ENCODE measurements around the gene TRIM32.

TRIM32 gene

DNA sequence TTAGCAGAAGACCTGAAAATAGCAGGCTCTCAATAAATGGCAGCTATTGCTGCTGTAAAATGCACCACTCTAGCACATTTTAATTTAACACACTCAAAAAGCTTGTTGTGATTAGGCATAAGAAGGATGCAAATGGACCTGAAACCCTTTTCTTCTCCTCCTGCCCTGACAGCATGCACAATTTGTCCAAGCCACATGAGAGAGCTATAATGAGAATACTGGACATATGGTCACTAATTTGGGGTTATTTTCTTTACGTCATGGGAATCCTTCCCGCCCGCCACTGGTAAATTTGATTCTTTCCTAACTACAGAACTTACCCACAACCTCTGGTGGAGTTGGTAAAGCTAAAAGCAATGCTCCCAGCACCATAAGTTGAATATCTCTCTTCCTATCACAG is 62.1 kb downstream of the TRIM32 start:
- Histone ChIP-seq H3K36me3 (ENCODE audit: insufficient read depth, low read length) (no peaks in the 10 kb centered on the region), H4K20me1 (ENCODE audit: insufficient read depth, low read length) (no peaks in the 10 kb centered on the region), H3K4me2 (ENCODE audit: low read length) (no peak overlapping the region), H3K27me3 (ENCODE audit: insufficient read depth, low read length) (no peaks in the 10 kb centered on the region), H3K27ac (ENCODE audit: low read depth, low read length, poor library complexity, severe bottlenecking) (no peak overlapping the region), H3K9me3 (ENCODE audit: low read length) (no peaks in the 10 kb centered on the region), H3K4me3 (ENCODE audit: low read depth, low read length, poor library complexity, severe bottlenecking) (no peak overlapping the region), H3K9me2 (ENCODE audit: low read depth, low read length) (no peaks in the 10 kb centered on the region), H3K9ac (ENCODE audit: low read length) (no peak overlapping the region), H3K79me2 (ENCODE audit: insufficient read depth, low read length) (no peaks in the 10 kb centered on the region), H3K4me1 (ENCODE audit: insufficient read depth, low read length, severe bottlenecking) (no peaks in the 10 kb centered on the region), H2AFZ (ENCODE audit: low read length) (no peak overlapping the region), H3F3A (ENCODE audit: insufficient read depth, low read length) (no peaks in the 10 kb centered on the region)
- TF ChIP-seq EZH2 (IDR thresholded peaks at IDR 0.05; ENCODE audit: borderline replicate concordance, low read length): no peak
- TF ChIP-seq, protein P1, sequence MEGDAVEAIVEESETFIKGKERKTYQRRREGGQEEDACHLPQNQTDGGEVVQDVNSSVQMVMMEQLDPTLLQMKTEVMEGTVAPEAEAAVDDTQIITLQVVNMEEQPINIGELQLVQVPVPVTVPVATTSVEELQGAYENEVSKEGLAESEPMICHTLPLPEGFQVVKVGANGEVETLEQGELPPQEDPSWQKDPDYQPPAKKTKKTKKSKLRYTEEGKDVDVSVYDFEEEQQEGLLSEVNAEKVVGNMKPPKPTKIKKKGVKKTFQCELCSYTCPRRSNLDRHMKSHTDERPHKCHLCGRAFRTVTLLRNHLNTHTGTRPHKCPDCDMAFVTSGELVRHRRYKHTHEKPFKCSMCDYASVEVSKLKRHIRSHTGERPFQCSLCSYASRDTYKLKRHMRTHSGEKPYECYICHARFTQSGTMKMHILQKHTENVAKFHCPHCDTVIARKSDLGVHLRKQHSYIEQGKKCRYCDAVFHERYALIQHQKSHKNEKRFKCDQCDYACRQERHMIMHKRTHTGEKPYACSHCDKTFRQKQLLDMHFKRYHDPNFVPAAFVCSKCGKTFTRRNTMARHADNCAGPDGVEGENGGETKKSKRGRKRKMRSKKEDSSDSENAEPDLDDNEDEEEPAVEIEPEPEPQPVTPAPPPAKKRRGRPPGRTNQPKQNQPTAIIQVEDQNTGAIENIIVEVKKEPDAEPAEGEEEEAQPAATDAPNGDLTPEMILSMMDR (IDR thresholded peaks at IDR 0.05; ENCODE audit: low read length): no peak

DNA sequence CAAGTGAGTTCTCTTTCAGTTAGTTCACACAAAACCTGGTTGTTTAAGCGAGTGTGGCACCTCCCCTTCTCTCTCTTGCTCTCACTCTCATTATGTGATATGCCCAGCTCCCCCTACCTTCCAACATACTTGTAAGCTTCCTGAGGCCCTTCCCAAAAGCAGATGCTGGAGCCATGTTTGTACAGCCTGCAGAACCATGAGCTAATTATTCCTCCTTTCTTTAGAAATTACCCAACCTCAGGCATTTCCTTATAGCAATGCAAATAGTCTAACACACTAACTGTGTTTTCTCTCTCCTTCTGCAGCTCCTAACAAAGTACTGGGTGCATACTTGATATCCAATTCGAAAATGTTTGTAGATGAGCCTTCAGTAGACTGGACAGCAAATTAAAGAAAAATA is 62.7 kb downstream of the TRIM32 start:
- Histone ChIP-seq H3K9me2 (ENCODE audit: low read depth, low read length) (no peaks in the 10 kb centered on the region), H3K4me3 (ENCODE audit: low read depth, low read length, poor library complexity, severe bottlenecking) (no peak overlapping the region), H3K9me3 (ENCODE audit: low read length) (no peaks in the 10 kb centered on the region), H3F3A (ENCODE audit: insufficient read depth, low read length) (no peaks in the 10 kb centered on the region), H2AFZ (ENCODE audit: low read length) (no peak overlapping the region), H3K9ac (ENCODE audit: low read length) (no peak overlapping the region), H3K27me3 (ENCODE audit: insufficient read depth, low read length) (no peaks in the 10 kb centered on the region), H3K27ac (ENCODE audit: low read depth, low read length, poor library complexity, severe bottlenecking) (no peak overlapping the region), H3K36me3 (ENCODE audit: insufficient read depth, low read length) (no peaks in the 10 kb centered on the region), H3K79me2 (ENCODE audit: insufficient read depth, low read length) (no peaks in the 10 kb centered on the region), H3K4me1 (ENCODE audit: insufficient read depth, low read length, severe bottlenecking) (no peaks in the 10 kb centered on the region), H3K4me2 (ENCODE audit: low read length) (no peak overlapping the region), H4K20me1 (ENCODE audit: insufficient read depth, low read length) (no peaks in the 10 kb centered on the region)
- TF ChIP-seq, protein P1 (IDR thresholded peaks at IDR 0.05; ENCODE audit: low read length): no peak
- no peak for TF ChIP-seq EZH2 (IDR thresholded peaks at IDR 0.05; ENCODE audit: borderline replicate concordance, low read length)

DNA sequence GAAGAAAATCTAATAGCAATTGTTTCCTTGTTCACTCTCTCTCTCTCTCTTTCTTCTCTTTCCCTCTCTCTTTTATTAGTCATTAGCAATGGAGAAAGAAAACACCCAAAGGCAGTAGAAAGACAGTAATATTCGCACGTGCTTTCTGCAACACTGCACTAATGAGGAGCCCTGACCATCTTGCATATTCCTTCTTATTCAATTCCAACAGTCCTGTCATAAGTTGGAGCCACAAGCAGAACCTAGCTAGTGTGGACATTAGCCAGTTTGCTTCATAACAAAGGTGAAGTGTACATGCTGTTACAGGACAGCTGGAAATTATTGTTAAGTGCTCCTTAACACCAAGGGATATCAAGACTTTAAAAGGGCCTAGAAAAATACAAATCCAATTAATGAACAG is 63.4 kb downstream of the TRIM32 start:
- Histone ChIP-seq H3K9me3 (ENCODE audit: low read length) (no peaks in the 10 kb centered on the region), H3F3A (ENCODE audit: insufficient read depth, low read length) (no peaks in the 10 kb centered on the region), H3K36me3 (ENCODE audit: insufficient read depth, low read length) (no peaks in the 10 kb centered on the region), H3K4me1 (ENCODE audit: insufficient read depth, low read length, severe bottlenecking) (no peaks in the 10 kb centered on the region), H3K4me2 (ENCODE audit: low read length) (no peak overlapping the region), H3K4me3 (ENCODE audit: low read depth, low read length, poor library complexity, severe bottlenecking) (no peak overlapping the region), H3K79me2 (ENCODE audit: insufficient read depth, low read length) (no peaks in the 10 kb centered on the region), H3K9ac (ENCODE audit: low read length) (no peak overlapping the region), H3K27me3 (ENCODE audit: insufficient read depth, low read length) (0 out of 2 replicates have a peak, but pooled peaks cover 1% of the 10 kb centered on the region), H2AFZ (ENCODE audit: low read length) (no peak overlapping the region), H3K27ac (ENCODE audit: low read depth, low read length, poor library complexity, severe bottlenecking) (no peak overlapping the region), H3K9me2 (ENCODE audit: low read depth, low read length) (no peaks in the 10 kb centered on the region), H4K20me1 (ENCODE audit: insufficient read depth, low read length) (no peaks in the 10 kb centered on the region)
- no peak for TF ChIP-seq EZH2 (IDR thresholded peaks at IDR 0.05; ENCODE audit: borderline replicate concordance, low read length)
- TF ChIP-seq, protein P1 (IDR thresholded peaks at IDR 0.05; ENCODE audit: low read length): no peak

Measured in OCI-LY1 (cell line).